HCT116 (cell line): ENCODE results near the gene AUTS2. TPM values are rescaled to one million over a fixed set of nuclear protein-coding genes. Genes with fewer than 3 reads are reported as not detected.

Experiments
- ATAC-seq: fragments of 200-7000 bp; cut with Tn5 transposase; 2 replicates; pipeline ENCODE4 v1.9.1; 2020; ENCODE audit warnings: mild to moderate bottlenecking, moderate library complexity
- BruUV-seq: library from RNA; stranded (reverse); fragments of 400-500 nt; replicated peaks from 2 replicates; lab custom pipeline; 2021; lab: Mats Ljungman, UMichigan
- CTCF ChIA-PET: fragments of 300-600 bp; sonication (Branson Sonifier 250); formaldehyde crosslinking; loops from one replicate; lab custom pipeline; 2021; ENCODE audit warnings: antibody characterized with exemption; lab: Charles Lee
- POLR2A ChIA-PET: fragments of 300-600, 350-600 bp; sonication (Branson Sonifier 250); formaldehyde crosslinking; loops from one replicate; lab custom pipeline; 2021; ENCODE audit warnings: antibody characterized with exemption; lab: Charles Lee
- RAD21 ChIA-PET, 2 experiments: fragments of 300-600 bp; sonication (Branson Sonifier 250); formaldehyde crosslinking; loops; one replicate each; lab custom pipeline; 2023; ENCODE audit warnings: low total read pairs in 2 of 2; ENCODE audit not compliant: uncharacterized antibody in 2 of 2, unreplicated experiment in 2 of 2, low non-redundant PET in 1 of 2; lab: Charles Lee
- DNase-seq: peaks from one replicate; pipeline ENCODE4 v3.0.0-alpha.2; 2010; ENCODE audit warnings: low read depth, low spot score
- H2AFZ ChIP-seq: fragments of 200-600 bp; shearing (Covaris generic), sonication (generic); 2 replicates; pipeline ENCODE4 v1.6.1; 2017; ENCODE audit warnings: low read depth, mixed run types, mixed read lengths, antibody characterized with exemption, low read length; ENCODE audit not compliant: poor library complexity, severe bottlenecking
- H3K27ac ChIP-seq: 2 replicates; pipeline ENCODE4 v1.5.1; 2012; ENCODE audit warnings: low read depth, low read length
- H3K27me3 ChIP-seq: fragments of 200-600 bp; sonication (generic); 2 replicates; pipeline ENCODE4 v1.6.1; 2016; ENCODE audit warnings: mixed run types, low read length, mixed read lengths; ENCODE audit not compliant: insufficient read depth
- H3K36me3 ChIP-seq, 2 experiments: fragments of 200-500 bp in 1 of 2; fragments of 200-600 bp in 1 of 2; sonication (Bioruptor generic) in 1 of 2; sonication (generic) in 1 of 2; 2 replicates each; pipeline versions ENCODE4 v1.5.1 to v1.6.1; 2014 to 2016; ENCODE audit warnings: low read length in 2 of 2, inconsistent platforms in 1 of 2, mixed read lengths in 1 of 2, mixed run types in 1 of 2; ENCODE audit not compliant: insufficient read depth in 2 of 2, control insufficient read depth in 1 of 2
- H3K4me1 ChIP-seq, 2 experiments: fragments of 200-600 bp in 1 of 2; sonication (generic) in 1 of 2; 2 replicates each; pipeline versions ENCODE4 v1.5.1 to v1.6.1; 2012 to 2017; ENCODE audit warnings: low read length in 2 of 2, inconsistent platforms in 1 of 2, mild to moderate bottlenecking in 1 of 2, mixed read lengths in 1 of 2, mixed run types in 1 of 2, moderate library complexity in 1 of 2; ENCODE audit not compliant: insufficient read depth in 2 of 2, control insufficient read depth in 1 of 2
- H3K4me2 ChIP-seq: fragments of 200-600 bp; sonication (generic); 2 replicates; pipeline ENCODE4 v1.6.1; 2017; ENCODE audit warnings: mixed run types, low read length, mixed read lengths
- H3K4me3 ChIP-seq, 2 experiments: fragments of 200-600 bp in 1 of 2; sonication (generic) in 1 of 2; replicated peaks in 1 of 2; 2 replicates each; pipeline ENCODE4 v1.5.1; 2011 to 2016; ENCODE audit warnings: low read length in 2 of 2, control low read depth in 1 of 2, low read depth in 1 of 2, mild to moderate bottlenecking in 1 of 2, mixed read lengths in 1 of 2, mixed run types in 1 of 2
- H3K79me2 ChIP-seq: fragments of 200-600 bp; sonication (generic); 2 replicates; pipeline ENCODE4 v1.6.1; 2017; ENCODE audit warnings: mild to moderate bottlenecking, mixed run types, low read length, moderate library complexity, mixed read lengths; ENCODE audit not compliant: insufficient read depth
- H3K9ac ChIP-seq: fragments of 200-600 bp; sonication (generic); 2 replicates; pipeline ENCODE4 v1.6.1; 2016; ENCODE audit warnings: low read length, mixed read lengths
- H3K9me2 ChIP-seq: fragments of 200-600 bp; sonication (generic), shearing (Covaris generic); 2 replicates; pipeline ENCODE4 v1.6.1; 2017; ENCODE audit warnings: mixed run types, mild to moderate bottlenecking, moderate library complexity; ENCODE audit not compliant: insufficient read depth
- H3K9me3 ChIP-seq, 2 experiments: fragments of 200-500 bp in 1 of 2; fragments of 200-600 bp in 1 of 2; sonication (Bioruptor generic) in 1 of 2; sonication (generic) in 1 of 2; 2 replicates each; pipeline ENCODE4 v1.6.1; 2014 to 2017; ENCODE audit warnings: low read length in 2 of 2, mixed read lengths in 2 of 2, inconsistent platforms in 1 of 2, low read depth in 1 of 2, mild to moderate bottlenecking in 1 of 2, mixed run types in 1 of 2, moderate library complexity in 1 of 2; ENCODE audit not compliant: control insufficient read depth in 1 of 2, insufficient read depth in 1 of 2
- H4K20me1 ChIP-seq: fragments of 200-600 bp; sonication (generic), shearing (Covaris generic); 2 replicates; pipeline ENCODE4 v1.6.1; 2017; ENCODE audit warnings: mixed run types, mild to moderate bottlenecking, moderate library complexity; ENCODE audit not compliant: insufficient read depth
- CEBPB ChIP-seq: IDR thresholded peaks from 2 replicates; pipeline ENCODE4 v1.6.1; 2012; ENCODE audit warnings: low read depth
- EZH2 ChIP-seq: fragments of 200-600 bp; sonication (generic); IDR thresholded peaks from 2 replicates; pipeline ENCODE4 v1.6.1; 2017; ENCODE audit warnings: antibody characterized with exemption, mixed run types
- EZH2phosphoT487 ChIP-seq: fragments of 200-600 bp; IDR thresholded peaks from 2 replicates; pipeline ENCODE4 v1.6.1; 2018; ENCODE audit warnings: antibody characterized with exemption, borderline replicate concordance
- JUND ChIP-seq: IDR thresholded peaks from 2 replicates; pipeline ENCODE4 v1.6.1; 2012
- POLR2A ChIP-seq: IDR thresholded peaks from 2 replicates; pipeline ENCODE4 v1.7.0; 2011; ENCODE audit warnings: borderline replicate concordance; ENCODE audit not compliant: insufficient read depth, insufficient read length; ENCODE audit errors: extremely low read depth
- POLR2AphosphoS5 ChIP-seq: IDR thresholded peaks from 2 replicates; pipeline ENCODE4 v1.6.1; 2011; ENCODE audit warnings: mild to moderate bottlenecking, low read depth, low read length, moderate library complexity
- RAD21 ChIP-seq: IDR thresholded peaks from 2 replicates; pipeline ENCODE4 v1.6.1; 2012; ENCODE audit warnings: low read depth, mild to moderate bottlenecking
- SIN3A ChIP-seq: IDR thresholded peaks from 2 replicates; pipeline ENCODE4 v1.6.1; 2012; ENCODE audit warnings: low read depth
- SP1 ChIP-seq: IDR thresholded peaks from 2 replicates; pipeline ENCODE4 v1.6.1; 2012; ENCODE audit warnings: low read depth
- SRF ChIP-seq: IDR thresholded peaks from 2 replicates; pipeline ENCODE4 v1.6.1; 2012; ENCODE audit warnings: low read depth
- YY1 ChIP-seq: IDR thresholded peaks from 2 replicates; pipeline ENCODE4 v1.6.1; 2011; ENCODE audit warnings: low read length, low read depth, moderate library complexity, mild to moderate bottlenecking; ENCODE audit not compliant: insufficient replicate concordance; ENCODE audit errors: extremely low read depth
- ZFX ChIP-seq: fragments of 450-650 bp; IDR thresholded peaks from 2 replicates; pipeline ENCODE4 v1.6.1; 2017
- intact Hi-C: fragments of 100-400 bp; cut with micrococcal nuclease; formaldehyde crosslinking; loops from 2 replicates; pipeline ENCODE4 v1.10.0; 2022
- total RNA-seq: library from RNA; stranded (reverse); gene quantifications from one replicate; pipeline ENCODE4 v1.2.1, GENCODE V29; 2021; ENCODE audit not compliant: unreplicated experiment

AUTS2 gene
- total RNA-seq, 1 experiment from 2014 or later: 0.93 TPM

- ChIA-PET CTCF (no interaction called here), POLR2A (no interaction called here), RAD21 (no interaction called here)
- DNase-seq: no peak
- H3K9ac ChIP-seq: no peak overlapping the region
- peaks cover 0 to 20% of the 10 kb centered on the region in 2 experiments; a peak in 2 of 4 replicates for H3K9me3 ChIP-seq
- H3K4me1 ChIP-seq: no peaks in the 10 kb centered on the region
- no peaks in the 10 kb centered on the region for H3K79me2 ChIP-seq
- no peak for TF ChIP-seq EZH2phosphoT487
- no peak for TF ChIP-seq EZH2
- H2AFZ ChIP-seq: no peak overlapping the region
- no peaks in the 10 kb centered on the region for H3K9me2 ChIP-seq
- H3K27me3 ChIP-seq: no peaks in the 10 kb centered on the region
- intact Hi-C loops: no loop called here
- H3K4me3 ChIP-seq: no peak overlapping the region
- no TSS peak for BruUV-seq
- no peak overlapping the region for H3K27ac ChIP-seq
- no peaks in the 10 kb centered on the region for H3K36me3 ChIP-seq
- no peak for ATAC-seq
- H3K4me2 ChIP-seq: no peak overlapping the region
- H4K20me1 ChIP-seq: no peaks in the 10 kb centered on the region
Observed at GRCh38 chr7:69620650-69621049, 22.4 kb downstream of the AUTS2 start.

- no TSS peak for BruUV-seq
- no peak overlapping the region for H3K9ac ChIP-seq
- no peak overlapping the region for H3K27ac ChIP-seq
- H3K4me3 ChIP-seq: no peak overlapping the region
- H3K9me2 ChIP-seq: no peaks in the 10 kb centered on the region
- no peak for TF ChIP-seq YY1
- no peak for TF ChIP-seq RAD21
- TF ChIP-seq ZFX: no peak
- no peak for TF ChIP-seq POLR2AphosphoS5
- TF ChIP-seq JUND: no peak
- no peak for TF ChIP-seq CEBPB
- no peak for TF ChIP-seq POLR2A
- TF ChIP-seq SP1: no peak
- TF ChIP-seq SRF: no peak
- TF ChIP-seq SIN3A: no peak
- intact Hi-C loops: no loop called here
- DNase-seq: no peak
- H3K9me3 ChIP-seq: peaks cover 0 to 24% of the 10 kb centered on the region in 2 experiments; a peak in 2 of 4 replicates
- no peak for ATAC-seq
- no peaks in the 10 kb centered on the region for H3K36me3 ChIP-seq
- RAD21 ChIA-PET: no interaction called here
- POLR2A ChIA-PET: no interaction called here
- no peaks in the 10 kb centered on the region for H3K4me1 ChIP-seq
- no peaks in the 10 kb centered on the region for H3K79me2 ChIP-seq
- CTCF ChIA-PET: no interaction called here
- no peaks in the 10 kb centered on the region for H4K20me1 ChIP-seq
- H3K27me3 ChIP-seq: no peaks in the 10 kb centered on the region
- no peak overlapping the region for H3K4me2 ChIP-seq
- H2AFZ ChIP-seq: no peak overlapping the region
Observed at GRCh38 chr7:69622014-69622835, 23.9 kb downstream of the AUTS2 start.
